Tibial nerve (tissue), 4 donors: ENCODE data around the gene GAL. TPM values are rescaled to one million over a fixed set of nuclear protein-coding genes. Genes with fewer than 3 reads are reported as not detected.

Experiments used
- DNase-seq, 2 donors: peaks; one replicate each; pipeline ENCODE4 v3.0.0-alpha.2; 2019; ENCODE audit warnings: low spot score in 2 of 2
- H3K27ac ChIP-seq, 4 donors: fragments of 200-600 bp; sonication (generic) in 3 of 4; one replicate each; pipeline ENCODE4 v1.5.1; 2017 to 2019; ENCODE audit warnings: mild to moderate bottlenecking in 1 of 4
- H3K27me3 ChIP-seq, 2 donors: fragments of 200-600 bp; sonication (generic) in 1 of 2; one replicate each; pipeline versions ENCODE4 v1.5.1 to v1.6.0; 2017 to 2019
- H3K36me3 ChIP-seq, 3 donors: fragments of 200-600 bp; sonication (generic); one replicate each; pipeline ENCODE4 v1.5.1; 2018 to 2019
- H3K4me1 ChIP-seq, 4 donors: fragments of 200-600 bp; sonication (generic) in 3 of 4; one replicate each; pipeline ENCODE4 v1.5.1; 2017 to 2019
- H3K4me3 ChIP-seq, 4 donors: fragments of 200-600 bp; sonication (generic) in 3 of 4; one replicate each; pipeline ENCODE4 v1.5.1; 2017 to 2019; ENCODE audit warnings: mild to moderate bottlenecking in 1 of 4, moderate library complexity in 1 of 4
- H3K9me3 ChIP-seq, 4 donors: fragments of 200-600 bp; sonication (generic) in 3 of 4; one replicate each; pipeline ENCODE4 v1.5.1; 2017 to 2019
- EP300 ChIP-seq, 2 donors: sonication (generic); formaldehyde crosslinking; IDR thresholded peaks; one replicate each; pipeline ENCODE4 v1.6.1; 2017; ENCODE audit warnings: antibody characterized with exemption in 2 of 2, mild to moderate bottlenecking in 1 of 2
- POLR2A ChIP-seq, 2 donors: fragments of 450-650 bp; IDR thresholded peaks; one replicate each; pipeline ENCODE4 v1.6.1; 2017; ENCODE audit warnings: antibody characterized with exemption in 2 of 2, mild to moderate bottlenecking in 2 of 2, moderate library complexity in 2 of 2
- WGBS, 2 donors: methylation state at CpG; one replicate each; pipeline ENCODE4 v1.1.5; 2018; 5-methylcytosine and 5-hydroxymethylcytosine counted together
- total RNA-seq, 4 donors: library from RNA; depleted of rRNA; stranded (reverse); fragments of >200 nt; gene quantifications; one replicate each; pipeline ENCODE4 v1.1.0, GENCODE V29; 2016
- TF ChIP-seq, protein P1 (sequence below), 5 experiments: fragments of 200-600 bp in 3 of 5; fragments of 450-650 bp in 2 of 5; sonication (generic) in 3 of 5; IDR thresholded peaks; one replicate each; pipeline ENCODE4 v1.5.1; 2016 to 2019; ENCODE audit warnings: antibody characterized with exemption in 5 of 5, mild to moderate bottlenecking in 3 of 5, moderate library complexity in 2 of 5

The GAL gene
- total RNA-seq, 4 donors from 2014 or later: 3.3 TPM; not detected in 3

DNA sequence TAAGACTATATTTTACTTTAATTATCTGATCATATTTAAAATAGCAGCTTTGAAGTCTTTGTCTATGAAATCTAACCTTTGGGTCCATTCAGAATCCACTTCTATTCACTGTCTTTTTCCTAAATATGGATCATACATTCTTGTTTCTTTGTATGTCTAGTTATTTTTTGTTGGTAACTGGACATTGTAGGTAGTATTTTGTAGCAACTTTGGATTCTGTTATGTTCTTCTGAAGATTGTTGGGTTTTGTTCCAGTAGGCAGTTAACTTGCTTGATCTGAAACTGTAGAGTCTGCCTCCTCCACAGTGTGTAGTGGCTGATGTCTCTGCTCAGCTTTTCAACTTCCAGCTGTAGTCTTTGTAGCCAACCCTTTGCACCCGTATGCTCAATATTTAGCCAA lies 37.5 kb upstream of the GAL start:
- Histone ChIP-seq H3K4me1 (peaks cover 0 to 4% (median 0%) of the 10 kb centered on the region in 4 donors), H3K9me3 (peaks cover 0 to 26% (median 6%) of the 10 kb centered on the region in 4 donors), H3K4me3 (no peak overlapping the region), H3K36me3 (no peaks in the 10 kb centered on the region), H3K27me3 (peaks cover 0 to 23% of the 10 kb centered on the region in 2 donors), H3K27ac (no peak overlapping the region)
- WGBS, 2 donors: 86 to 100% methylated on average over 1 of the region's 1 CpG
- no peak for DNase-seq
- no peak for TF ChIP-seq EP300 (IDR thresholded peaks at IDR 0.05)
- no peak for TF ChIP-seq POLR2A (IDR thresholded peaks at IDR 0.05)
- TF ChIP-seq, protein P1, sequence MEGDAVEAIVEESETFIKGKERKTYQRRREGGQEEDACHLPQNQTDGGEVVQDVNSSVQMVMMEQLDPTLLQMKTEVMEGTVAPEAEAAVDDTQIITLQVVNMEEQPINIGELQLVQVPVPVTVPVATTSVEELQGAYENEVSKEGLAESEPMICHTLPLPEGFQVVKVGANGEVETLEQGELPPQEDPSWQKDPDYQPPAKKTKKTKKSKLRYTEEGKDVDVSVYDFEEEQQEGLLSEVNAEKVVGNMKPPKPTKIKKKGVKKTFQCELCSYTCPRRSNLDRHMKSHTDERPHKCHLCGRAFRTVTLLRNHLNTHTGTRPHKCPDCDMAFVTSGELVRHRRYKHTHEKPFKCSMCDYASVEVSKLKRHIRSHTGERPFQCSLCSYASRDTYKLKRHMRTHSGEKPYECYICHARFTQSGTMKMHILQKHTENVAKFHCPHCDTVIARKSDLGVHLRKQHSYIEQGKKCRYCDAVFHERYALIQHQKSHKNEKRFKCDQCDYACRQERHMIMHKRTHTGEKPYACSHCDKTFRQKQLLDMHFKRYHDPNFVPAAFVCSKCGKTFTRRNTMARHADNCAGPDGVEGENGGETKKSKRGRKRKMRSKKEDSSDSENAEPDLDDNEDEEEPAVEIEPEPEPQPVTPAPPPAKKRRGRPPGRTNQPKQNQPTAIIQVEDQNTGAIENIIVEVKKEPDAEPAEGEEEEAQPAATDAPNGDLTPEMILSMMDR (IDR thresholded peaks at IDR 0.05): no peak

DNA sequence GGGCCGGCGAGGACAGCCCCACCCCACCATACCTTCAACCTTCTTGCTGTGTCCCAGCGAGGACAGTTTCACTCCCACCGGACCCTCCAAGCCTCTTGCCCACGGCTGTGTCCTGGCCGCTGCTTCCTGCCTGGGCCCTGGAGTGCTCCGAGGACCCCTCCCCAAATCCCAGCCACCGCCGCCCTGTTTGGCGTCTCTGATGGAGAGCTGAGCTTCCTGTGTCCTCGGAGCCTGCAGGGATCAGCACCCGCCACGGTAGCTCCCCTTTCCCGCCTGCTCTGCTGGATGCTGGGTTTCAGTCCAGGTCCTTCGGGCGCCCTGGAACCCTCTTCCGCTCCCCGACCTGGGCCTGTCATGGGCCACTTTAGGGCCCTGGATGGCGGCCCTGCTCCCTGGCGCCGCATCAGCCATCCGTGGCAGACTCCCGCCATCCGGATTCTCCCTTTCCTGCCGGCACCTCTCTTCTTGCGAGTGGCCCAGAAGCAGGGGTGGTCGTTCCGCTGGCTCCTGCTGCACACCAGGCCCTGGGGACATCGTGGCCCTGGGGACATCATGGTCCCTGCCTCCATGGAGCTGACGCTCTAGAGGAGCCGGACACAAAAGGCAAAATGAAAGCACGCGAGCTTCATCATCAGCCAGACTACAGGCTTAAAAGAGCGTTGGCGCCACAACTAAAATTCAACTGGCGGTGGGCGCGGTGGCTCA lies 34.3 kb upstream of the GAL start:
- Histone ChIP-seq H3K4me1 (peaks cover 0 to 4% (median 0%) of the 10 kb centered on the region in 4 donors), H3K9me3 (peaks cover 0 to 35% (median 6%) of the 10 kb centered on the region in 4 donors), H3K27ac (no peak overlapping the region), H3K36me3 (no peaks in the 10 kb centered on the region), H3K27me3 (peaks cover 0 to 33% of the 10 kb centered on the region in 2 donors), H3K4me3 (no peak overlapping the region)
- no peak for DNase-seq
- TF ChIP-seq, protein P1 (IDR thresholded peaks at IDR 0.05): no peak
- no peak for TF ChIP-seq EP300 (IDR thresholded peaks at IDR 0.05)
- no peak for TF ChIP-seq POLR2A (IDR thresholded peaks at IDR 0.05)
- WGBS, 2 donors: 66 to 69% methylated on average over 27 to 37 of the region's 38 CpGs

DNA sequence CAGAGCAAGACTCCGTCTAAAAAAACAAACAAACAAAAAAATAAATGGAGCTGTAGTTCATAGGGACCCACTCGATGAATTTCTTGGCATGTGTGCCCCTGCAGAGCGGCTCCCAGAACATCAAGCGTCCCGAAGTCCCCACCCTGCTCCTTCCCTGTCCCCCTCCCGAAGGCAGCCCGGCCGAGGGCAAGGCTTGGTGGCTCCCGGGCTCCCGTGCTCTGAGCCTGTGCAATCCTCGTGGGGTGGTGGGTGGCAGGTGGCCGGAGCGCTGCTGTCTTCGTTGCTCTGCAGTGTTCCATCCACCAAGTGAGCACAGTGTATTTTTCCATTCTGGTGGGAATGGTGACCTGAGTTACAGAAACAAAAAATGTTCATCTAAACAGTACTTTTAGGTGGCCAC lies 33.5 kb upstream of the GAL start:
- H3K36me3 ChIP-seq: no peaks in the 10 kb centered on the region
- H3K4me3 ChIP-seq: no peak overlapping the region
- no peak for DNase-seq
- peaks cover 0 to 33% of the 10 kb centered on the region in 2 donors for H3K27me3 ChIP-seq
- WGBS, 2 donors: 81 to 90% methylated on average over 14 of the region's 14 CpGs
- no peak for TF ChIP-seq EP300 (IDR thresholded peaks at IDR 0.05)
- TF ChIP-seq, protein P1 (IDR thresholded peaks at IDR 0.05): no peak
- no peak for TF ChIP-seq POLR2A (IDR thresholded peaks at IDR 0.05)
- peaks cover 0 to 41% (median 6%) of the 10 kb centered on the region in 4 donors for H3K9me3 ChIP-seq
- peaks cover 0 to 4% (median 0%) of the 10 kb centered on the region in 4 donors for H3K4me1 ChIP-seq
- H3K27ac ChIP-seq: no peak overlapping the region

DNA sequence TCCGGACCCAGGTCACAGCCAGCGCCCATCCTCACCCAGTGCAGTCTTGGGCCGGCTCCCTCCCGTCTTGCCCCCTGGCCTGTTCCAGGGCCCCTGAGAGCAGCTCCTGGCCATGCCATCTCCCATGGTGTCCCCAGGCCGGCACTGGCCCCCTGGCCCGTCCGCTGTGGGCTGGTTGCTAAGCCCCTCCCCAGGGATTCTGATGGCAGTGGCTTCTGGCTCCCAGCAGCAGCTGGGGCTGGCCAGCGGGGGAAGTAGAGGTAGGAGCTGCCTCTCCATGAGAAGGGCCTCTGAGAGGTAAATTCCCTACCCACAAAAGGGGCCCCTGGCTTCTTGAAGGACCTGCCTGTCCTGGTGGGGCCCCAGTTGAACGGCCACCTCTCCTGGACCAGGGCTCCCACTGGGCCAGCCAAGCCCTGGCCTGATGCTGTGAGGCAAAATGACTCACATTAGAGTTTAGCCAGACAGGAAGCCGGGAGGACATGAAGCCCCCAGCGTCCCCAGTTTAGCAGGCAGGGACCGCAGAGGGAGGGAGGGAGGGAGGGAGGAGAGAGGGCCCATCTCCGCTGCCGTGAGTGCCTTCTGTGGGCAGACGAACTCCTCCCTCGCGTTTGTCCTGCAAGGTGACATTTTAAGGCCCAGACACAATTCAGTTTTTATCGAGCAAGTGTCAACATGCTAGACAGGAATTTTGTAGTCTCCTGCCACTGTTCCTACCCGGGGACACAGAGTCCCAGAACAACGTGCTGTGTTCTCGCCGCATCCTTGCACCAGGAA lies 32.9 kb upstream of the GAL start:
- TF ChIP-seq EP300 (IDR thresholded peaks at IDR 0.05): no peak
- TF ChIP-seq, protein P1 (IDR thresholded peaks at IDR 0.05): no peak
- no peak for TF ChIP-seq POLR2A (IDR thresholded peaks at IDR 0.05)
- H3K9me3 ChIP-seq: peaks cover 0 to 37% (median 4%) of the 10 kb centered on the region in 4 donors
- H3K27me3 ChIP-seq: peaks cover 0 to 33% of the 10 kb centered on the region in 2 donors
- no peaks in the 10 kb centered on the region for H3K36me3 ChIP-seq
- H3K4me3 ChIP-seq: no peak overlapping the region
- DNase-seq: no peak
- H3K4me1 ChIP-seq: peaks cover 0 to 4% (median 0%) of the 10 kb centered on the region in 4 donors
- H3K27ac ChIP-seq: no peak overlapping the region
- 64 to 67% methylated on average over 18 to 22 of the region's 22 CpGs for WGBS, 2 donors
